B cell (primary cell): ENCODE measurements around the gene HHAT.

Experiments used
- EZH2 ChIP-seq: IDR thresholded peaks from 2 replicates; pipeline ENCODE4 v1.6.1; 2012; ENCODE audit warnings: borderline replicate concordance, low read depth, mild to moderate bottlenecking, moderate library complexity, low read length; ENCODE audit not compliant: insufficient read depth, poor library complexity, severe bottlenecking
- TF ChIP-seq, protein P1 (sequence below): fragments of 200-600 bp; IDR thresholded peaks from one replicate; pipeline ENCODE4 v1.8.0; 2022; ENCODE audit warnings: antibody characterized with exemption, mild to moderate bottlenecking

DNA sequence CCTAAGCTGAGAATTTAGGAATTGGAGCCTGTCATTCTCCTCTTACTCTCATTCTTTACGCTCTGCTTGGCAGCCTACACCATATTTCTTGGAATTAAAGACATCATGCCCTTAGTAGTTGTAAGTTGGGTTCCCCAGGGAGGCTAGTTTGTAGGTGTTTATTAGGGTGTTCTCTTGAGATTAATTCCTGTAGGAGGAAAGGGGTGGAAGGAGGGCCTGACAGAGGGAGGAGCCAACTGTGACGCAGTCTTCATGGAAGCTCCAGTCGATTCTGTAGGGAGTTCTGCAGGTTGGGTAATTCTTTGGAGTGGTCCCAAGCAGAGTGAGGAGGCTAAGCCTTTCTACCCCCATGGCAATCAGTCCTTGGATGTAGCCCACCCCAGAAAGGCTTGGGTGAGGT, 111.4 kb downstream of the HHAT start:
- TF ChIP-seq, protein P1, sequence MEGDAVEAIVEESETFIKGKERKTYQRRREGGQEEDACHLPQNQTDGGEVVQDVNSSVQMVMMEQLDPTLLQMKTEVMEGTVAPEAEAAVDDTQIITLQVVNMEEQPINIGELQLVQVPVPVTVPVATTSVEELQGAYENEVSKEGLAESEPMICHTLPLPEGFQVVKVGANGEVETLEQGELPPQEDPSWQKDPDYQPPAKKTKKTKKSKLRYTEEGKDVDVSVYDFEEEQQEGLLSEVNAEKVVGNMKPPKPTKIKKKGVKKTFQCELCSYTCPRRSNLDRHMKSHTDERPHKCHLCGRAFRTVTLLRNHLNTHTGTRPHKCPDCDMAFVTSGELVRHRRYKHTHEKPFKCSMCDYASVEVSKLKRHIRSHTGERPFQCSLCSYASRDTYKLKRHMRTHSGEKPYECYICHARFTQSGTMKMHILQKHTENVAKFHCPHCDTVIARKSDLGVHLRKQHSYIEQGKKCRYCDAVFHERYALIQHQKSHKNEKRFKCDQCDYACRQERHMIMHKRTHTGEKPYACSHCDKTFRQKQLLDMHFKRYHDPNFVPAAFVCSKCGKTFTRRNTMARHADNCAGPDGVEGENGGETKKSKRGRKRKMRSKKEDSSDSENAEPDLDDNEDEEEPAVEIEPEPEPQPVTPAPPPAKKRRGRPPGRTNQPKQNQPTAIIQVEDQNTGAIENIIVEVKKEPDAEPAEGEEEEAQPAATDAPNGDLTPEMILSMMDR: no peak
- no peak for TF ChIP-seq EZH2
